GM23248 (cell line): ENCODE results near the gene ERC1.

Experiments
- EZH2 ChIP-seq: fragments of 200-600 bp; sonication (generic); IDR thresholded peaks from 2 replicates; pipeline ENCODE4 v1.6.1; 2018; ENCODE audit warnings: antibody characterized with exemption, mild to moderate bottlenecking; ENCODE audit not compliant: insufficient read depth, poor library complexity, severe bottlenecking
- EZH2phosphoT487 ChIP-seq: fragments of 200-600 bp; sonication (generic); IDR thresholded peaks from 2 replicates; pipeline ENCODE4 v1.6.1; 2018; ENCODE audit warnings: antibody characterized with exemption, moderate library complexity, mild to moderate bottlenecking, low read depth; ENCODE audit not compliant: insufficient read depth

DNA sequence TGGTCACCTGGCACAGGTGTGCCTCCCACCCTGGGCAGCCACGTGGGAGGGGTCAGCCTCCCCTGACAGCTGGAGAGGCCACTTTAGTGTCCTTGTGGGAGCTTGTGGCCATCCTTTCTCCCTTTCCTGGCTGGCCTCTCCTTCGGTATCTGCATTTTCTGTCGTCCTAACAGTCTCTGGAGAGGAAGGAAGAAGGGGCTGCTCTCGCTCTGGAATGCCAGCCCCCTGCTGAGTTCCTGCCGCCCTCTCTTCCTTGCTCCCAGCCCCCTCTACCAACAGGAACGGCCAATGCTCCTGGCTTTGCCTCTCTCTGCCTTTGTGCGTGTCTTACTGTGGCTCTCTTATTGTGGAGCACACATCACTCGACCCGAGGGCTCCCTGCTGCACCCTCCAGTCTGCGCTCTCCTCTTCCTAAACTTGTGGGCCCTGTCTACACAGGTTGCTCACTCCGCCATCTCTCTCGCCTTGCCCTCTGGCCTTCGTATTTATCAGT is 532.6 kb downstream of the ERC1 start:
- no peak for TF ChIP-seq EZH2phosphoT487
- no peak for TF ChIP-seq EZH2
